H9 (cell line): Measurements from ENCODE around the gene CACNA2D4. TPM values are rescaled to one million over a fixed set of nuclear protein-coding genes. Genes with fewer than 3 reads are reported as not detected.

Experiments
- DNase-seq: peaks from one replicate; pipeline ENCODE4 v3.0.0-alpha.2; 2017
- H2AFZ ChIP-seq: one replicate; pipeline ENCODE4 v1.6.1; 2013; ENCODE audit warnings: mild to moderate bottlenecking, low read length, control low read depth, moderate library complexity
- H2AK5ac ChIP-seq: 2 replicates; pipeline ENCODE4 v1.6.1; 2013; ENCODE audit warnings: low read length, control low read depth, mixed read lengths; ENCODE audit not compliant: insufficient read length
- H2BK120ac ChIP-seq: one replicate; pipeline ENCODE4 v1.6.1; 2013; ENCODE audit warnings: low read depth, mild to moderate bottlenecking, low read length, control low read depth, inconsistent platforms; ENCODE audit not compliant: poor library complexity, severe bottlenecking
- H2BK12ac ChIP-seq: 2 replicates; pipeline ENCODE4 v1.6.1; 2013; ENCODE audit warnings: low read length, control low read depth, mixed read lengths, low read depth; ENCODE audit not compliant: insufficient read length
- H2BK15ac ChIP-seq: 2 replicates; pipeline ENCODE4 v1.6.1; 2013; ENCODE audit warnings: low read depth, low read length, control low read depth
- H2BK20ac ChIP-seq: one replicate; pipeline ENCODE4 v1.6.1; 2013; ENCODE audit warnings: low read depth, mild to moderate bottlenecking, low read length, control low read depth, inconsistent platforms; ENCODE audit not compliant: poor library complexity, severe bottlenecking
- H2BK5ac ChIP-seq: 2 replicates; pipeline ENCODE4 v1.6.1; 2013; ENCODE audit warnings: low read length, control low read depth, mixed read lengths; ENCODE audit not compliant: insufficient read length
- H3K14ac ChIP-seq: 2 replicates; pipeline ENCODE4 v1.6.1; 2013; ENCODE audit warnings: low read length, control low read depth; ENCODE audit not compliant: insufficient read depth
- H3K18ac ChIP-seq: 2 replicates; pipeline ENCODE4 v1.6.1; 2013; ENCODE audit warnings: low read depth, mild to moderate bottlenecking, mixed read lengths, low read length, control low read depth; ENCODE audit not compliant: insufficient read length
- H3K23ac ChIP-seq: 2 replicates; pipeline ENCODE4 v1.6.1; 2013; ENCODE audit warnings: low read length, control low read depth, mixed read lengths, low read depth; ENCODE audit not compliant: insufficient read length
- H3K23me2 ChIP-seq: 2 replicates; pipeline ENCODE4 v1.6.1; 2013; ENCODE audit warnings: low read depth, mild to moderate bottlenecking, mixed read lengths, low read length, control low read depth; ENCODE audit not compliant: insufficient read length, poor library complexity, severe bottlenecking
- H3K27ac ChIP-seq: 2 replicates; pipeline ENCODE4 v1.5.1; 2013; ENCODE audit warnings: low read length, control low read depth, mixed read lengths, low read depth; ENCODE audit not compliant: insufficient read length
- H3K27me3 ChIP-seq: 2 replicates; pipeline ENCODE4 v1.6.1; 2013; ENCODE audit warnings: low read length, control low read depth, inconsistent platforms; ENCODE audit not compliant: insufficient read depth
- H3K4ac ChIP-seq: 2 replicates; pipeline ENCODE4 v1.6.1; 2013; ENCODE audit warnings: low read depth, mild to moderate bottlenecking, control low read depth, inconsistent platforms, low read length, moderate library complexity
- H3K4me1 ChIP-seq: 2 replicates; pipeline ENCODE4 v1.6.1; 2013; ENCODE audit warnings: low read length, control low read depth, inconsistent platforms; ENCODE audit not compliant: insufficient read depth
- H3K4me2 ChIP-seq: 2 replicates; pipeline ENCODE4 v1.6.1; 2013; ENCODE audit warnings: low read length, control low read depth, mixed read lengths; ENCODE audit not compliant: insufficient read length, insufficient read depth
- H3K56ac ChIP-seq: 2 replicates; pipeline ENCODE4 v1.6.1; 2013; ENCODE audit warnings: low read depth, mild to moderate bottlenecking, mixed read lengths, low read length, control low read depth; ENCODE audit not compliant: insufficient read length
- H3K79me1 ChIP-seq: 2 replicates; pipeline ENCODE4 v1.6.1; 2013; ENCODE audit warnings: low read depth, mild to moderate bottlenecking, moderate library complexity, low read length, control low read depth, inconsistent platforms; ENCODE audit not compliant: insufficient read depth, poor library complexity, severe bottlenecking
- H3K79me2 ChIP-seq: 2 replicates; pipeline ENCODE4 v1.6.1; 2013; ENCODE audit warnings: low read length, control low read depth, inconsistent platforms; ENCODE audit not compliant: insufficient read depth
- H3K9ac ChIP-seq: 2 replicates; pipeline ENCODE4 v1.6.1; 2013; ENCODE audit warnings: low read length, control low read depth, mixed read lengths; ENCODE audit not compliant: insufficient read length; ENCODE audit errors: extremely low read depth
- H3K9me3 ChIP-seq: one replicate; pipeline ENCODE4 v1.6.1; 2013; ENCODE audit warnings: low read depth, low read length, inconsistent platforms; ENCODE audit not compliant: control insufficient read depth
- H3T11ph ChIP-seq: one replicate; pipeline ENCODE4 v1.6.1; 2013; ENCODE audit warnings: mild to moderate bottlenecking, low read length, control low read depth, inconsistent platforms
- H4K20me1 ChIP-seq: one replicate; pipeline ENCODE4 v1.6.1; 2013; ENCODE audit not compliant: control insufficient read depth, insufficient read length, insufficient read depth
- H4K5ac ChIP-seq: 2 replicates; pipeline ENCODE4 v1.6.1; 2013; ENCODE audit warnings: low read depth, mild to moderate bottlenecking, mixed read lengths, low read length, control low read depth; ENCODE audit not compliant: insufficient read length
- H4K8ac ChIP-seq: replicated peaks from 2 replicates; pipeline ENCODE4 v1.6.1; 2013; ENCODE audit warnings: low read length, control low read depth, mixed read lengths, low read depth; ENCODE audit not compliant: insufficient read length
- H4K91ac ChIP-seq: 2 replicates; pipeline ENCODE4 v1.6.1; 2013; ENCODE audit warnings: low read depth, mild to moderate bottlenecking, moderate library complexity, mixed read lengths, low read length, control low read depth; ENCODE audit not compliant: insufficient read length
- H3K27ac Mint-ChIP-seq, 3 experiments: 2 replicates in 2 of 3; 3 replicates in 1 of 3; pipeline ENCODE4 v1.8.0; 2020 to 2021; ENCODE audit warnings: mixed read lengths in 3 of 3, mild to moderate bottlenecking in 1 of 3, moderate library complexity in 1 of 3
- H3K27me3 Mint-ChIP-seq: 2 replicates; pipeline ENCODE4 v1.8.0; 2021; ENCODE audit warnings: low read depth, mild to moderate bottlenecking, moderate library complexity, mixed read lengths
- H3K36me3 Mint-ChIP-seq, 3 experiments: 2 replicates in 2 of 3; 3 replicates in 1 of 3; pipeline ENCODE4 v1.8.0; 2020 to 2021; ENCODE audit warnings: low read depth in 3 of 3, mixed read lengths in 3 of 3; ENCODE audit not compliant: insufficient read depth in 1 of 3
- H3K4me1 Mint-ChIP-seq, 2 experiments: 2 replicates each; pipeline ENCODE4 v1.8.0; 2020; ENCODE audit warnings: mixed read lengths in 2 of 2
- H3K4me3 Mint-ChIP-seq, 2 experiments: 2 replicates in 1 of 2; 3 replicates in 1 of 2; pipeline ENCODE4 v1.8.0; 2020 to 2021; ENCODE audit warnings: mild to moderate bottlenecking in 2 of 2, mixed read lengths in 2 of 2, moderate library complexity in 1 of 2
- H3K9me3 Mint-ChIP-seq, 2 experiments: 2 replicates in 1 of 2; 3 replicates in 1 of 2; pipeline ENCODE4 v1.8.0; 2020; ENCODE audit warnings: mild to moderate bottlenecking in 2 of 2, mixed read lengths in 2 of 2, moderate library complexity in 1 of 2
- WGBS: extraction: QIAGEN DNeasy Blood & Tissue Kit; methylation state at CpG from one replicate; pipeline ENCODE4 v1.1.7; 2013; ENCODE audit warnings: missing lambda C conversion rate, low lambda C conversion rate, mixed read lengths; ENCODE audit not compliant: insufficient read length; ENCODE audit errors: extremely low coverage; 5-methylcytosine and 5-hydroxymethylcytosine counted together
- total RNA-seq: library from RNA; stranded (reverse); gene quantifications from 2 replicates; pipeline ENCODE4 v1.2.1, GENCODE V29; 2021
- TF ChIP-seq, protein P1 (sequence below): fragments of 200-600 bp; sonication (generic); conservative IDR thresholded peaks from 3 replicates; pipeline ENCODE4 v1.8.0; 2021; ENCODE audit warnings: antibody characterized with exemption, mild to moderate bottlenecking

CACNA2D4 gene
- total RNA-seq, 1 experiment from 2014 or later: 0.79 TPM

- no peak overlapping the region for H4K8ac ChIP-seq
- H2AFZ ChIP-seq: no peak overlapping the region
- Mint-ChIP-seq H3K4me1 (peaks cover 0 to 3% of the 10 kb centered on the region in 2 experiments; a peak in 2 of 4 replicates), H3K27me3 (peaks cover 4% of the 10 kb centered on the region; the same call in 1 of the 2 replicates), H3K4me3 (no peak overlapping the region), H3K9me3 (peaks cover 15 to 24% of the 10 kb centered on the region in 2 experiments), H3K27ac (no peak overlapping the region), H3K36me3 (peaks cover 2 to 31% (median 3%) of the 10 kb centered on the region in 3 experiments; a peak in 6 of 7 replicates)
- H3K9me3 ChIP-seq: no peaks in the 10 kb centered on the region
- H4K20me1 ChIP-seq: no peaks in the 10 kb centered on the region
- H3K56ac ChIP-seq: no peak overlapping the region
- no peak overlapping the region for H3K4ac ChIP-seq
- no peak overlapping the region for H3K9ac ChIP-seq
- no peak overlapping the region for H3K14ac ChIP-seq
- TF ChIP-seq, protein P1, sequence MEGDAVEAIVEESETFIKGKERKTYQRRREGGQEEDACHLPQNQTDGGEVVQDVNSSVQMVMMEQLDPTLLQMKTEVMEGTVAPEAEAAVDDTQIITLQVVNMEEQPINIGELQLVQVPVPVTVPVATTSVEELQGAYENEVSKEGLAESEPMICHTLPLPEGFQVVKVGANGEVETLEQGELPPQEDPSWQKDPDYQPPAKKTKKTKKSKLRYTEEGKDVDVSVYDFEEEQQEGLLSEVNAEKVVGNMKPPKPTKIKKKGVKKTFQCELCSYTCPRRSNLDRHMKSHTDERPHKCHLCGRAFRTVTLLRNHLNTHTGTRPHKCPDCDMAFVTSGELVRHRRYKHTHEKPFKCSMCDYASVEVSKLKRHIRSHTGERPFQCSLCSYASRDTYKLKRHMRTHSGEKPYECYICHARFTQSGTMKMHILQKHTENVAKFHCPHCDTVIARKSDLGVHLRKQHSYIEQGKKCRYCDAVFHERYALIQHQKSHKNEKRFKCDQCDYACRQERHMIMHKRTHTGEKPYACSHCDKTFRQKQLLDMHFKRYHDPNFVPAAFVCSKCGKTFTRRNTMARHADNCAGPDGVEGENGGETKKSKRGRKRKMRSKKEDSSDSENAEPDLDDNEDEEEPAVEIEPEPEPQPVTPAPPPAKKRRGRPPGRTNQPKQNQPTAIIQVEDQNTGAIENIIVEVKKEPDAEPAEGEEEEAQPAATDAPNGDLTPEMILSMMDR: no peak
- no peak overlapping the region for H2BK120ac ChIP-seq
- no peak overlapping the region for H4K91ac ChIP-seq
- no CpG with 5 or more reads among the region's 67 CpGs for WGBS
- H2BK15ac ChIP-seq: no peak overlapping the region
- no peaks in the 10 kb centered on the region for H3K79me1 ChIP-seq
- no peak overlapping the region for H3K23ac ChIP-seq
- no peak overlapping the region for H3T11ph ChIP-seq
- no peaks in the 10 kb centered on the region for H3K27me3 ChIP-seq
- H2AK5ac ChIP-seq: no peak overlapping the region
- H3K23me2 ChIP-seq: no peaks in the 10 kb centered on the region
- H3K18ac ChIP-seq: no peak overlapping the region
- H3K27ac ChIP-seq: no peak overlapping the region
- H4K5ac ChIP-seq: no peak overlapping the region
- H3K79me2 ChIP-seq: no peaks in the 10 kb centered on the region
- no peak overlapping the region for H2BK12ac ChIP-seq
- H3K4me1 ChIP-seq: no peaks in the 10 kb centered on the region
- H2BK5ac ChIP-seq: no peak overlapping the region
- DNase-seq: peak; percentile 65
- no peak overlapping the region for H3K4me2 ChIP-seq
- H2BK20ac ChIP-seq: no peak overlapping the region
Observed at GRCh38 chr12:1907652-1908611, 10.5 kb downstream of the CACNA2D4 start.
